ENCODE measurements around the gene APOM.
A peak's percentile ranks its signal among the peaks of the same experiment; 100 is the strongest.

The APOM gene

GRCh38 chr6:31658158-31658688, 2.5 kb downstream of the APOM start:
- DNase-seq (ENCODE audit: low read depth): no peak

- DNase-seq (ENCODE audit: low read depth): no peak
These were observed 3.4 kb downstream of the APOM start for GRCh38 chr6:31658983-31659648.

GRCh38 chr6:31659649-31660380, 4.1 kb downstream of the APOM start:
- no peak for DNase-seq (ENCODE audit: low read depth)

GRCh38 chr6:31660381-31661261, 4.9 kb downstream of the APOM start, which contains the start of gene C6orf47:
Gene C6orf47 (minus strand): TSS chr6:31660778. CDS start chr6:31659947, 831 bp downstream.
- DNase-seq (ENCODE audit: low read depth): peak; percentile 71

GRCh38 chr6:31661262-31662123, 5.8 kb downstream of the APOM start:
- no peak for DNase-seq (ENCODE audit: low read depth)

- DNase-seq (ENCODE audit: low read depth): no peak
These were observed 6.5 kb downstream of the APOM start for GRCh38 chr6:31662124-31662723.

DNA sequence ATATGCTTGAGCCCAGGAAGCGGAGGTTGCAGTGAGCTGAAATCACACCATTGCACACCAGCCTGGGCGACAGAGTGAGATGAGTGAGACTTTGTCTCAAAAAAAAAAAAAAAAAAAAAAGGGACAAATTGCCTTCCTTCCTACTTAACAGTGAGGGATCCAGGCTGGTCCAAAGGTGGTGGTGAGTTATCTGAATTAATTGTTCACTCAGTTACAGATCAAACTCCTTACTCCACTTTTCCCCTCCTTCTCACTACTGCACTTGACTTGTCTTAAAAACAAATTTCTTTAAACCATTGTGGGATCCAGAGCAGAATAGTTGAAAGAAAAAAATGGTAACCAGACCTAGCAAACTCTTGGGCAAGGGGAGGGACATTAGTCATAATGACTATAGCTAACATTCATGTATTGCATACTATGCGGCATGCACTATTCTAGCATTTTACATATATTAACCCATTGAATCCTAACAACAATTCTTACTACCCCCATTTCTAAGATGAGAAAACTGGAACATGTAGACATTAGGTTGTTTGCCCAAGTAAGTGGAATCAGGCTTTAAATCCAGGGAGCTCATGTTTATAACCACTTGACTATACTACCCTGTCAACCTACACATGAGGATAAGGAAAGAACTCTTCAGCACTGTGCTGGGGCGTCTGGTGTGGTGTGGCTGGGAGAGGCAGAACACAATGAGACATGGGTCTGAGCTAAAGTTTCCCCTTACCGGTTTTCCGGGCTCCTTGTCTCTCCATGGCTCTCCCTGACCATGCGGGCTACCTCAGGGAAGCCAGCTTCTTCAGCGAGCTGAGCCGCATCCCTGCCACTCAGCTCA, 7.6 kb downstream of the APOM start:
- no peak for DNase-seq (ENCODE audit: low read depth)

GRCh38 chr6:31663961-31664789, 8.5 kb downstream of the APOM start:
- no peak for DNase-seq (ENCODE audit: low read depth)

- DNase-seq (ENCODE audit: low read depth): peak; percentile 71
These were observed 9.3 kb downstream of the APOM start, which contains the start of gene GPANK1 for GRCh38 chr6:31664790-31665500. Gene GPANK1 (minus strand): TSS chr6:31664997. CDS start chr6:31664478, 519 bp downstream.

DNA sequence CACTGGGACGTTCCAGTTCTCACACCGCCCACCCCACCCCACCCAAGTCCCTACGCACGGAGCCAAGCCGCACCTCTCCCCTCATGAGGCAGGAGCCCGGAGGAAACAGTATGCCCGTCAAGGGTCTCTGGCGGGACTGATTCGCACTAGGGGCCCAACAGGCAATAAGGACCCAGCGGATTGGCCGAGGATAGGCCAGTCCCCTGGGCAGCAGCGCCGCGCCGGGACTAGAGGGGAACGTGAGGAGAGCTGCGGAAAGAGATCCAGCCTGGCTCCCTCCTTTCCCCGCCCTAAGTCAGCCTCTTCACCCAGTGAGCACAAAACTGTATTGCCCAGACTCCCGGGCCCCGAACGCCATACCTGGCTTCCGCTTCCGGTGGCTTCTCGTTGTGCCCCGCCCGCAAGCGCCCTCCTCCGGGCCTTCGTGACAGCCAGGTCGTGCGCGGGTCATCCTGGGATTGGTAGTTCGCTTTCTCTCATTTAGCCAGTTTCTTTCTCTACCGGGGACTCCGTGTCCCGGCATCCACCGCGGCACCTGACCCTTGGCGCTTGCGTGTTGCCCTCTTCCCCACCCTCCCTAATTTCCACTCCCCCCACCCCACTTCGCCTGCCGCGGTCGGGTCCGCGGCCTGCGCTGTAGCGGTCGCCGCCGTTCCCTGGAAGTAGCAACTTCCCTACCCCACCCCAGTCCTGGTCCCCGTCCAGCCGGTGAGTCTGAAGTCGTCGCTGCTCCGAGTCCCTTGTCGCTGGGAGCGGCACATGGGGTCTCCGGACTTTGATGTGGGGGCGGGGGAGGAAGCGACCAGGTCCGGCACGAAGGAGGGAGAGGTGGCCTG, 10.0 kb downstream of the APOM start, which contains the start of gene CSNK2B:
TSS of gene CSNK2B (plus strand) at position 580 of the 836 bp plus-strand sequence. CDS start 752 bp downstream, outside the sequence.
- peak; percentile 97 for DNase-seq (ENCODE audit: low read depth)

GRCh38 chr6:31666337-31666965, 10.8 kb downstream of the APOM start:
- no peak for DNase-seq (ENCODE audit: low read depth)

DNA sequence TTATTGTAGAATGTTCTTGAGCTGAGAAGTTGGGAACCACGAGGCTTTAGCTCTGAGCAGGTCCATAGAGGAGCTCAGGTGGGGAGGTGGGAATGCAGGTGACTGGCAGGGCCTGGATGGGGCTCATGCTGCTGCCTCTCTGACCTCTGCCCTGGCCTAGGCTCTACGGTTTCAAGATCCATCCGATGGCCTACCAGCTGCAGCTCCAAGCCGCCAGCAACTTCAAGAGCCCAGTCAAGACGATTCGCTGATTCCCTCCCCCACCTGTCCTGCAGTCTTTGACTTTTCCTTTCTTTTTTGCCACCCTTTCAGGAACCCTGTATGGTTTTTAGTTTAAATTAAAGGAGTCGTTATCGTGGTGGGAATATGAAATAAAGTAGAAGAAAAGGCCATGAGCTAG, 14.0 kb downstream of the APOM start, which contains the start of gene LY6G5B:
TSS of gene LY6G5B (plus strand) at position 301 of the 400 bp plus-strand sequence. CDS start 975 bp downstream, outside the sequence.
- no peak for DNase-seq (ENCODE audit: low read depth)

DNA sequence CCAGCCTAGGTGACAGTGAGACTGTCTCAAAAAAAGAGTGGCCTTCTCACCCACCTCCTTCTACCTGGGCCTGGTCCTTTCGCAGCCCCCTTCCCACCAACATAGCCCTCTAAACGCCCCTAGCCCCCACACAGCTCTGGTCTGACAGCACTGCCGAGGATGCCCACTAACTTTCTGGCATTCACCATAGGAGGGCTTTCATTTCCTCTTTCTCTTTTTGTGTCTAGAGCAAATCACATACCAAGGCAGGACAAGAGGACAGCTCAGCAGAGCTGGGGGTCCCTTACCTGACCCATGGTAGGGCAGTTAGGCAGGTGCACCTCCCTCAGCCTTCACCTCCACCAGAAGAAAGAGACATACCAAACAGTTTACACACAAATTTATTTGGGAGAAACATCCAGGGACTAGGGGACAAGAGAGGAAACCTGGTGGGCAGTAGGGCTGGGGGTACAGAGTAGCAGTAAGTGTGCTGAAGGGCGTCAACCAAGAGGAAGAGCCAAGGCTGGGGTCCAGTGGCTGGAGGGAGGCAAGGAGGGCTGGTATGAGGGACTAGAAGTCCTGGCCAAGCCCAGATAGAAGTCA, 20.7 kb downstream of the APOM start:
- DNase-seq (ENCODE audit: low read depth): no peak

- no peak for DNase-seq (ENCODE audit: low read depth)
These were observed 21.2 kb downstream of the APOM start for GRCh38 chr6:31676904-31677303.

GRCh38 chr6:31677955-31678354, 22.3 kb downstream of the APOM start:
- DNase-seq (ENCODE audit: low read depth): no peak
